SKM-1 (cell line): ENCODE measurements around the gene BHMT.
"Not testable (repeated sequence)": the region's sequence is repeated elsewhere in the genome, so short reads cannot be mapped to it uniquely, and the experiment has no call there.

Experiments used
- DNase-seq: peaks from one replicate; lab custom pipeline; 2025; ENCODE audit not compliant: unreplicated experiment; lab: John Stamatoyannopoulos, UW

BHMT gene

GRCh38 chr5:79168031-79168430, 56.4 kb downstream of the BHMT start:
- DNase-seq = no peak

- DNase-seq = no peak
These were observed 59.1 kb downstream of the BHMT start for GRCh38 chr5:79170661-79171060.

GRCh38 chr5:79171635-79172245, 60.1 kb downstream of the BHMT start:
- no peak for DNase-seq

GRCh38 chr5:79172269-79172668, 60.7 kb downstream of the BHMT start:
- no peak for DNase-seq

- no peak for DNase-seq
These were observed 62.0 kb downstream of the BHMT start for GRCh38 chr5:79173626-79174025.

- not testable (repeated sequence) for DNase-seq
These were observed 68.8 kb downstream of the BHMT start for GRCh38 chr5:79180449-79180848.

GRCh38 chr5:79181419-79182022, 69.9 kb downstream of the BHMT start:
- DNase-seq = peak; percentile 78
